ENCODE data around the gene MUC21.

The MUC21 gene

DNA sequence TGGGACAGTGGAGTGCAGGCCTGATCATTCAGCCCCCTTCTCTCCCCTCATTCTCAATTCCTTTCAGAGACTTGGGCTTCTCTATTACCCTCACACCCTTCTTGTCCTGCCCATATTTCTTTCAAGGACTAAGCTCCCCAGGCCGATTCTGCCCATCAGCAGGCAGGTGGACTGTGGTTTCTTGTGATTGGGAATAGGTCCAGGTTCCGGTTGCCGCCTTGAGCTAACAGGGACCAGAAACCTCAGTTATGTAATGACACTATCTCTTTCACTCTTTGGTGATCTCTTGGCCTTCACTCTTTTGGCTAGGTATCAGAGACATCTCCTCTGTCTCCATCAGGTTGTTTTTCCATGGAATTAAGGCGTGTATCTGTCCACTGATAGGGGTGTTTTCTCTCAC is 36.3 kb upstream of the MUC21 start:
- H3K4me1 ChIP-seq (ENCODE audit: low read length), result no peaks in the 10 kb centered on the region
- H3K9me2 ChIP-seq (replicated peaks; ENCODE audit: insufficient read depth, low read length), result no peaks in the 10 kb centered on the region
- no peak for TF ChIP-seq EZH2phosphoT487 (IDR thresholded peaks at IDR 0.05; ENCODE audit: low read length)
- no peak for TF ChIP-seq EZH2 (optimal IDR thresholded peaks at IDR 0.05; ENCODE audit: low read depth, low read length)
- TF ChIP-seq, protein P1, sequence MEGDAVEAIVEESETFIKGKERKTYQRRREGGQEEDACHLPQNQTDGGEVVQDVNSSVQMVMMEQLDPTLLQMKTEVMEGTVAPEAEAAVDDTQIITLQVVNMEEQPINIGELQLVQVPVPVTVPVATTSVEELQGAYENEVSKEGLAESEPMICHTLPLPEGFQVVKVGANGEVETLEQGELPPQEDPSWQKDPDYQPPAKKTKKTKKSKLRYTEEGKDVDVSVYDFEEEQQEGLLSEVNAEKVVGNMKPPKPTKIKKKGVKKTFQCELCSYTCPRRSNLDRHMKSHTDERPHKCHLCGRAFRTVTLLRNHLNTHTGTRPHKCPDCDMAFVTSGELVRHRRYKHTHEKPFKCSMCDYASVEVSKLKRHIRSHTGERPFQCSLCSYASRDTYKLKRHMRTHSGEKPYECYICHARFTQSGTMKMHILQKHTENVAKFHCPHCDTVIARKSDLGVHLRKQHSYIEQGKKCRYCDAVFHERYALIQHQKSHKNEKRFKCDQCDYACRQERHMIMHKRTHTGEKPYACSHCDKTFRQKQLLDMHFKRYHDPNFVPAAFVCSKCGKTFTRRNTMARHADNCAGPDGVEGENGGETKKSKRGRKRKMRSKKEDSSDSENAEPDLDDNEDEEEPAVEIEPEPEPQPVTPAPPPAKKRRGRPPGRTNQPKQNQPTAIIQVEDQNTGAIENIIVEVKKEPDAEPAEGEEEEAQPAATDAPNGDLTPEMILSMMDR (IDR thresholded peaks at IDR 0.05; ENCODE audit: low read length), result no peak
- no peak overlapping the region for H2AFZ ChIP-seq (ENCODE audit: low read length)
- H3F3A ChIP-seq (ENCODE audit: insufficient read depth, low read length), result no peaks in the 10 kb centered on the region
- H3K79me2 ChIP-seq (ENCODE audit: low read length), result no peaks in the 10 kb centered on the region
- no peak overlapping the region for H3K27ac ChIP-seq (ENCODE audit: low read length)
- no peak overlapping the region for H3K4me2 ChIP-seq (ENCODE audit: low read depth, low read length)
- H3K27me3 ChIP-seq (replicated peaks; ENCODE audit: insufficient read depth, low read length), result peaks cover 39% of the 10 kb centered on the region
- no peaks in the 10 kb centered on the region for H3K36me3 ChIP-seq (replicated peaks; ENCODE audit: insufficient read depth, low read length)
- DNase-seq, result no peak
- no peak overlapping the region for H3K9ac ChIP-seq (ENCODE audit: low read length)
- no peaks in the 10 kb centered on the region for H3K9me3 ChIP-seq (replicated peaks; ENCODE audit: insufficient read depth, low read length)
- no peaks in the 10 kb centered on the region for H4K20me1 ChIP-seq (ENCODE audit: insufficient read depth, low read length)
- H3K4me3 ChIP-seq (ENCODE audit: low read length), result no peak overlapping the region

DNA sequence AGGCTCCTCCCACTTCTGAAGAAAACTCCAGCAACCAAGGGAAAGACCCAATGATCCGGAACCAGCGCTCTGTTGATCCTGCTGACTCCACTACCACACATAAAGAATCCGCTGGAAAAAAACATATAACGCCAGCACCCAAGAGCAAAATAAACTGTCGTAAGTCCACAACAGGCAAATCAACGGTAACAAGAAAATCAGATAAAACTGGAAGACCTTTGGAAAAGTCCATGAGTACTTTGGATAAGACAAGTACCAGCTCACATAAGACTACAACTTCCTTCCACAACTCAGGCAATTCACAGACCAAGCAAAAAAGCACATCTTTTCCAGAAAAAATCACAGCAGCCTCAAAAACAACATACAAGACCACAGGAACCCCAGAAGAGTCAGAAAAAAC is 34.7 kb upstream of the MUC21 start:
- DNase-seq, result no peak
- Histone ChIP-seq H2AFZ (ENCODE audit: low read length) (no peak overlapping the region), H4K20me1 (ENCODE audit: insufficient read depth, low read length) (no peaks in the 10 kb centered on the region), H3K9me2 (replicated peaks; ENCODE audit: insufficient read depth, low read length) (no peaks in the 10 kb centered on the region), H3K9me3 (replicated peaks; ENCODE audit: insufficient read depth, low read length) (no peaks in the 10 kb centered on the region), H3K4me3 (ENCODE audit: low read length) (no peak overlapping the region), H3K4me1 (ENCODE audit: low read length) (no peaks in the 10 kb centered on the region), H3K9ac (ENCODE audit: low read length) (no peak overlapping the region), H3K27ac (ENCODE audit: low read length) (no peak overlapping the region), H3K4me2 (ENCODE audit: low read depth, low read length) (no peak overlapping the region), H3F3A (ENCODE audit: insufficient read depth, low read length) (no peaks in the 10 kb centered on the region), H3K36me3 (replicated peaks; ENCODE audit: insufficient read depth, low read length) (no peaks in the 10 kb centered on the region), H3K79me2 (ENCODE audit: low read length) (no peaks in the 10 kb centered on the region), H3K27me3 (replicated peaks; ENCODE audit: insufficient read depth, low read length) (peaks cover 41% of the 10 kb centered on the region)
- TF ChIP-seq, protein P1 (IDR thresholded peaks at IDR 0.05; ENCODE audit: low read length), result no peak
- TF ChIP-seq EZH2phosphoT487 (IDR thresholded peaks at IDR 0.05; ENCODE audit: low read length), result no peak
- TF ChIP-seq EZH2 (optimal IDR thresholded peaks at IDR 0.05; ENCODE audit: low read depth, low read length), result no peak

DNA sequence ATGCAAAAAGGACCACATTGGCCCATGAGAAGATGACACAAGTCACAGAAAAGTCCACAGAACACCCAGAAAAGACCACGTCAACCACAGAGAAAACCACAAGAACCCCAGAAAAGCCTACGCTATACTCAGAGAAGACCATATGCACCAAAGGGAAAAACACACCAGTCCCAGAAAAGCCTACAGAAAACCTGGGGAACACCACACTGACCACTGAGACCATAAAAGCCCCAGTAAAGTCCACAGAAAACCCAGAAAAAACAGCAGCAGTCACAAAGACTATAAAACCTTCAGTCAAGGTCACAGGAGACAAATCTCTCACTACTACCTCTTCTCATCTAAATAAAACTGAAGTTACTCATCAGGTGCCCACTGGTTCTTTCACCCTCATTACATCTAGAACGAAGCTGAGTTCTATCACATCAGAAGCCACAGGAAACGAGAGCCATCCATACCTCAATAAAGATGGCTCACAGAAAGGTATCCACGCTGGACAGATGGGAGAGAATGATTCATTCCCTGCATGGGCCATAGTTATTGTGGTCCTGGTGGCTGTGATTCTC is 31.5 kb upstream of the MUC21 start:
- no peak for DNase-seq
- peaks cover 65% of the 10 kb centered on the region for H3K27me3 ChIP-seq (replicated peaks; ENCODE audit: insufficient read depth, low read length)
- no peaks in the 10 kb centered on the region for H3K36me3 ChIP-seq (replicated peaks; ENCODE audit: insufficient read depth, low read length)
- no peaks in the 10 kb centered on the region for H3F3A ChIP-seq (ENCODE audit: insufficient read depth, low read length)
- H3K4me1 ChIP-seq (ENCODE audit: low read length), result no peaks in the 10 kb centered on the region; the same call in 1 of the 2 replicates
- TF ChIP-seq EZH2 (optimal IDR thresholded peaks at IDR 0.05; ENCODE audit: low read depth, low read length), result no peak
- TF ChIP-seq EZH2phosphoT487 (IDR thresholded peaks at IDR 0.05; ENCODE audit: low read length), result no peak
- TF ChIP-seq, protein P1 (IDR thresholded peaks at IDR 0.05; ENCODE audit: low read length), result no peak
- H3K4me3 ChIP-seq (ENCODE audit: low read length), result no peak overlapping the region
- no peak overlapping the region for H3K27ac ChIP-seq (ENCODE audit: low read length)
- no peak overlapping the region for H3K9ac ChIP-seq (ENCODE audit: low read length)
- no peaks in the 10 kb centered on the region for H3K9me2 ChIP-seq (replicated peaks; ENCODE audit: insufficient read depth, low read length)
- no peak overlapping the region for H2AFZ ChIP-seq (ENCODE audit: low read length)
- H3K9me3 ChIP-seq (replicated peaks; ENCODE audit: insufficient read depth, low read length), result no peaks in the 10 kb centered on the region
- H4K20me1 ChIP-seq (ENCODE audit: insufficient read depth, low read length), result no peaks in the 10 kb centered on the region
- H3K4me2 ChIP-seq (ENCODE audit: low read depth, low read length), result no peak overlapping the region
- H3K79me2 ChIP-seq (ENCODE audit: low read length), result no peaks in the 10 kb centered on the region

Data from MM.1S (cell line).